CD4-positive, alpha-beta T cell (primary cell): ENCODE measurements around the gene DCP1A. TPM values are rescaled to one million over a fixed set of nuclear protein-coding genes. Genes with fewer than 3 reads are reported as not detected.

Experiments
- ATAC-seq: fragments of 200-7000 bp; cut with Tn5 transposase; one replicate; pipeline ENCODE4 v1.10.0; 2022; ENCODE audit warnings: mild to moderate bottlenecking; ENCODE audit not compliant: poor library complexity
- CTCF ChIA-PET: fragments of 350-600 bp; sonication (Branson Sonifier 250); formaldehyde crosslinking; loops from one replicate; lab custom pipeline; 2021; ENCODE audit warnings: antibody characterized with exemption, inconsistent platforms; lab: Charles Lee
- POLR2A ChIA-PET: fragments of 350-600 bp; sonication (Branson Sonifier 250); formaldehyde crosslinking; loops from one replicate; lab custom pipeline; 2021; ENCODE audit warnings: antibody characterized with exemption, inconsistent platforms; lab: Charles Lee
- DNase-seq, 14 experiments: peaks; one replicate each; pipeline ENCODE4 v3.0.0-alpha.2; 2013 to 2020; ENCODE audit warnings: mixed read lengths in 2 of 14
- H3K27ac ChIP-seq, 2 donors: one replicate each; pipeline versions ENCODE4 v1.5.1 to v1.7.0; 2013; ENCODE audit warnings: low read length in 2 of 2, low read depth in 1 of 2, mild to moderate bottlenecking in 1 of 2
- H3K27me3 ChIP-seq, 2 experiments: 1 replicate in 1 of 2; 2 replicates in 1 of 2; pipeline versions ENCODE4 v1.6.1 to v1.7.0; 2013; ENCODE audit warnings: low read length in 2 of 2, control low read depth in 1 of 2, mild to moderate bottlenecking in 1 of 2, moderate library complexity in 1 of 2; ENCODE audit not compliant: insufficient read depth in 2 of 2, control insufficient read depth in 1 of 2
- H3K36me3 ChIP-seq: one replicate; pipeline ENCODE4 v1.6.1; 2013; ENCODE audit warnings: low read length, control low read depth; ENCODE audit not compliant: insufficient read depth
- H3K4me1 ChIP-seq: one replicate; pipeline ENCODE4 v1.6.1; 2013; ENCODE audit warnings: low read length, control low read depth; ENCODE audit not compliant: insufficient read depth
- H3K4me3 ChIP-seq: one replicate; pipeline ENCODE4 v1.5.1; 2013; ENCODE audit warnings: mild to moderate bottlenecking, low read length, moderate library complexity
- H3K9me3 ChIP-seq, 2 experiments: 1 replicate in 1 of 2; 2 replicates in 1 of 2; pipeline versions ENCODE4 v1.6.1 to v1.7.0; 2013; ENCODE audit warnings: low read length in 2 of 2, mild to moderate bottlenecking in 2 of 2, control low read depth in 1 of 2, moderate library complexity in 1 of 2; ENCODE audit not compliant: control insufficient read depth in 1 of 2, insufficient read depth in 1 of 2
- H3K27ac Mint-ChIP-seq: one replicate; pipeline ENCODE4 v1.8.0; 2020; ENCODE audit warnings: mixed read lengths
- H3K27me3 Mint-ChIP-seq: one replicate; pipeline ENCODE4 v1.8.0; 2021; ENCODE audit warnings: mixed read lengths
- H3K36me3 Mint-ChIP-seq: one replicate; pipeline ENCODE4 v1.8.0; 2021; ENCODE audit warnings: low read depth, mixed read lengths
- H3K4me1 Mint-ChIP-seq: one replicate; pipeline ENCODE4 v1.8.0; 2021; ENCODE audit warnings: low read depth, mixed read lengths
- H3K4me3 Mint-ChIP-seq: one replicate; pipeline ENCODE4 v1.8.0; 2020; ENCODE audit warnings: mild to moderate bottlenecking, mixed read lengths
- H3K9me3 Mint-ChIP-seq: one replicate; pipeline ENCODE4 v1.8.0; 2020; ENCODE audit warnings: mixed read lengths
- CTCF ChIP-seq: fragments of 200-600 bp; IDR thresholded peaks from one replicate; pipeline ENCODE4 v1.8.0; 2022; ENCODE audit warnings: antibody characterized with exemption, mild to moderate bottlenecking
- intact Hi-C, 2 experiments: fragments of 100-400 bp; cut with DNase I in 1 of 2; cut with micrococcal nuclease in 1 of 2; formaldehyde crosslinking; loops; one replicate each; pipeline versions ENCODE4 v1.15.1 to v1.9.0; 2023 to 2025; cut with DNase I, micrococcal nuclease
- total RNA-seq, 174 experiments: library from RNA in 2 of 174; stranded (reverse) in 2 of 174; gene quantifications; one replicate each; pipeline ENCODE4 v1.2.3 and lab custom pipeline; 2021 to 2026

DCP1A gene
- total RNA-seq, 2 experiments from 2014 or later, result 58.9 to 60.1 TPM

GRCh38 chr3:53248161-53248560 lies 99.2 kb downstream of the DCP1A start:
- TF ChIP-seq CTCF, result no peak
- Mint-ChIP-seq H3K4me3 (no peak overlapping the region), H3K27ac (no peak overlapping the region), H3K27me3 (no peaks in the 10 kb centered on the region), H3K36me3 (peaks cover 11% of the 10 kb centered on the region), H3K4me1 (peaks cover 48% of the 10 kb centered on the region), H3K9me3 (no peaks in the 10 kb centered on the region)
- no peaks in the 10 kb centered on the region for H3K27me3 ChIP-seq
- ATAC-seq (no peak), DNase-seq (no peak)
- no peak overlapping the region for H3K27ac ChIP-seq
- no peaks in the 10 kb centered on the region for H3K9me3 ChIP-seq
- H3K4me3 ChIP-seq, result no peak overlapping the region
- peaks cover 76% of the 10 kb centered on the region for H3K4me1 ChIP-seq
- peaks cover 6% of the 10 kb centered on the region for H3K36me3 ChIP-seq
- POLR2A ChIA-PET, result interaction anchor here (0.9 kb wide), 1 partner anchor 140 kb away, joined by 3 read pairs; no protein-coding TSS in a partner anchor
- CTCF ChIA-PET, result no interaction called here
- intact Hi-C loops, result no loop called here

DNA sequence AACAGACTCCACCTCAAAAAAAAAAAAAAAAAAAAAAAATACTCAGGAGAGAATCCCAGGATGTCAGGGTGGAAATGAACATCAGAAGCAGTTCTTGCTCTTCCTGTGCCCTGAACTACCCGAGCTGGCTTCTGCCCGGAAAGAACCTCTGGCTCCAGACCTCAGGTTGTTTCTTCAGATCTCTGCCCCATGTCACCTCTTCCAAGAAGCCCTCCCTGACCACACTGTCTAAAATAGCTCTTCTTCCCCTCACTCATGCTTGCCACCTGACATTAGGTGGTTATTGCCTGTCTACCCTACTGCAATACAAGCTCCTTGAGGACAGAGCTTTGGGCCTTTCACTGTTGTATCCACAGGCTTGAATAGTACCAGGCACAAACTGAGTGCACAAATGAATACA lies 99.7 kb downstream of the DCP1A start:
- Mint-ChIP-seq H3K4me1 (peaks cover 42% of the 10 kb centered on the region), H3K9me3 (no peaks in the 10 kb centered on the region), H3K4me3 (no peak overlapping the region), H3K36me3 (peaks cover 11% of the 10 kb centered on the region), H3K27me3 (no peaks in the 10 kb centered on the region), H3K27ac (no peak overlapping the region)
- TF ChIP-seq CTCF, result no peak
- DNase-seq (no peak), ATAC-seq (no peak)
- H3K36me3 ChIP-seq, result peaks cover 6% of the 10 kb centered on the region
- H3K27me3 ChIP-seq, result no peaks in the 10 kb centered on the region
- POLR2A ChIA-PET, result interaction anchor here (0.9 kb wide), 1 partner anchor 140 kb away, joined by 3 read pairs; no protein-coding TSS in a partner anchor
- H3K9me3 ChIP-seq, result no peaks in the 10 kb centered on the region
- CTCF ChIA-PET, result no interaction called here
- no peak overlapping the region for H3K4me3 ChIP-seq
- no peak overlapping the region for H3K27ac ChIP-seq
- intact Hi-C loops, result no loop called here
- H3K4me1 ChIP-seq, result peaks cover 76% of the 10 kb centered on the region

- no peak overlapping the region for H3K4me3 ChIP-seq
- CTCF ChIA-PET, result no interaction called here
- DNase-seq (no peak), ATAC-seq (no peak)
- H3K27ac Mint-ChIP-seq, result no peak overlapping the region
- H3K9me3 Mint-ChIP-seq, result no peaks in the 10 kb centered on the region
- no peak for TF ChIP-seq CTCF
- H3K36me3 Mint-ChIP-seq, result peaks cover 43% of the 10 kb centered on the region
- POLR2A ChIA-PET, result no interaction called here
- no peak overlapping the region for H3K4me3 Mint-ChIP-seq
- no peaks in the 10 kb centered on the region for H3K27me3 Mint-ChIP-seq
- H3K27me3 ChIP-seq, result no peaks in the 10 kb centered on the region
- peaks cover 51% of the 10 kb centered on the region for H3K4me1 ChIP-seq
- H3K9me3 ChIP-seq, result no peaks in the 10 kb centered on the region
- peaks cover 15% of the 10 kb centered on the region for H3K4me1 Mint-ChIP-seq
- intact Hi-C loops, result no loop called here
- peaks cover 38% of the 10 kb centered on the region for H3K36me3 ChIP-seq
- no peak overlapping the region for H3K27ac ChIP-seq
These were observed 103.1 kb downstream of the DCP1A start for GRCh38 chr3:53244271-53244670.
